ENCODE data around the gene NOD1. TPM values are rescaled to one million over a fixed set of nuclear protein-coding genes. Genes with fewer than 3 reads are reported as not detected.
"Not testable (repeated sequence)": the region's sequence is repeated elsewhere in the genome, so short reads cannot be mapped to it uniquely, and the experiment has no call there.

Gene NOD1
- polyA plus RNA-seq, 6 donors from 2014 or later = 7.0 to 16.8 (median 8.6) TPM

- H3K27ac Mint-ChIP-seq = peak overlapping the region in 5 of 6 donors; percentile 53 to 74 (median 61)
- H3K4me3 Mint-ChIP-seq = peak overlapping the region in 2 of 8 donors; percentile 16 to 31
- no peaks in the 10 kb centered on the region for H3K27me3 Mint-ChIP-seq
- ATAC-seq (ENCODE audit: low read depth in 2 of 2) = no peak
- peaks cover 3 to 33% of the 10 kb centered on the region in 2 donors for H3K36me3 Mint-ChIP-seq
- no peak for DNase-seq
- peaks cover 42 to 65% (median 46%) of the 10 kb centered on the region in 3 donors for H3K4me1 Mint-ChIP-seq
- no peaks in the 10 kb centered on the region for H3K9me3 Mint-ChIP-seq
These were observed 50.1 kb downstream of the NOD1 start for GRCh38 chr7:30428246-30429155.

DNA sequence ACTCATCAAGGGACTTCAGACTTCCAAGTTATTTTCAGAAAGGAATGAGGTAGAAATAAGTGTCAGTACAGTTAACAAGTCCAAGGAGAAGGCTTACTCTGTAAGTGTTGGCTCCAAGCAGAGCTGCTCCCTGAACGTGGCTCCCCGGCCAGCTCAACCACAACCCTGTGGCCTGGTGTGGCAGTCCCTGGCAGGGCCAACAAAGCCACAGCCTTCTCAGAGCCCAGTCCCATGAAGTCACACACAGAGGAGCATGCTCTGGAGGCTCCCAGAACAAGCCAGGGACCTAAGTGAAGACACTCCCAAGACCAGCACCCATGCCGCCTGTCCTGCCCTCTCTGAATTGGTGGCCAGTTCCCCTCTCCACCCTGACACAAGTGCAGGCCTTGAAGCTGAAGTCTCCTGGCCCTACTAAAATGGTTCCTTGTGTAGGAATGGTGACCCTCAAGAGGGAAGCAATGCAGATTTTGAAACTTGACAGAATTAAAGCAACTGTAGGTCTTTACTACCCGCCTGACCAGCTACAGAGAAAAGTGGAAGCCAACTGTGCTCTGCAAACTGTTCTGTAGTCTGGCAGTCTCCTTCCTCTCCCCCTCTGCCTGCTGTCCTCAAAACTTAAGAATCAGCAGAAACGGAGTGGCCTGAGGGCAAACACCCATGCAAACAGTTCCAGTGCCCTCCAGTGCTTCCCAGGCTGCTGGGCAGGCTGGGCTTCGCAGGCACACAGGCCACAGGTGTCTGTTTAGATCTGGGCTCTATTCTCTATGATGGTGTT, 51.1 kb downstream of the NOD1 start:
- peaks cover 3 to 30% of the 10 kb centered on the region in 2 donors for H3K36me3 Mint-ChIP-seq
- H3K27me3 Mint-ChIP-seq = no peaks in the 10 kb centered on the region
- H3K4me3 Mint-ChIP-seq = no peak overlapping the region
- H3K4me1 Mint-ChIP-seq = peaks cover 33 to 56% (median 36%) of the 10 kb centered on the region in 3 donors
- H3K9me3 Mint-ChIP-seq = no peaks in the 10 kb centered on the region
- DNase-seq (no peak), ATAC-seq (ENCODE audit: low read depth in 2 of 2) (no peak)
- peak overlapping the region in 3 of 6 donors; percentile 34 to 72 (median 67) for H3K27ac Mint-ChIP-seq

DNA sequence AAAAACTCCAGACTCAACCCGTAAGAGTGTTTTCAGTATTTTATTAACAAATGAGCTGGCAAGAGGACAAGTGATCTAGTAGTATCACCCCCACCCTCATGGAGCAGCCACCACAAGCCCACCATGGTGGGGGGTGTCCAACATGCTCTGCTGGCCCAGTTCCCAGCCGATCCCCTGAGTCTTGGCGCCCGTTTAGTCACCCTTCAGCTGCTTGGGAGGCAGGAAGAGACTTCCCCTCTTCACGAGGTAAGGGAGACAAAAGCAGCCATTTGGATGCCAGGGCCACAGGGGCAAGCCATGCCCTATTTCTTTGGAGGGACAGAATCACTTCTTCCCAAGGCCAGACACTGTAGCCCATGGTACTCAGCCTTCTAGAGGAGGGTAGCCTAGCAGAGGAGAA, 54.1 kb downstream of the NOD1 start:
- no peak for DNase-seq
- H3K4me1 Mint-ChIP-seq = peaks cover 10 to 30% (median 14%) of the 10 kb centered on the region in 3 donors
- H3K36me3 Mint-ChIP-seq = peaks cover 3 to 17% of the 10 kb centered on the region in 2 donors
- H3K27me3 Mint-ChIP-seq = no peaks in the 10 kb centered on the region
- peak overlapping the region in 1 of 6 donors; percentile 38 for H3K27ac Mint-ChIP-seq
- peaks cover 0 to 6% (median 0%) of the 10 kb centered on the region in 7 donors for H3K9me3 Mint-ChIP-seq
- no peak overlapping the region for H3K4me3 Mint-ChIP-seq
- no peak for ATAC-seq (ENCODE audit: low read depth in 2 of 2)

DNA sequence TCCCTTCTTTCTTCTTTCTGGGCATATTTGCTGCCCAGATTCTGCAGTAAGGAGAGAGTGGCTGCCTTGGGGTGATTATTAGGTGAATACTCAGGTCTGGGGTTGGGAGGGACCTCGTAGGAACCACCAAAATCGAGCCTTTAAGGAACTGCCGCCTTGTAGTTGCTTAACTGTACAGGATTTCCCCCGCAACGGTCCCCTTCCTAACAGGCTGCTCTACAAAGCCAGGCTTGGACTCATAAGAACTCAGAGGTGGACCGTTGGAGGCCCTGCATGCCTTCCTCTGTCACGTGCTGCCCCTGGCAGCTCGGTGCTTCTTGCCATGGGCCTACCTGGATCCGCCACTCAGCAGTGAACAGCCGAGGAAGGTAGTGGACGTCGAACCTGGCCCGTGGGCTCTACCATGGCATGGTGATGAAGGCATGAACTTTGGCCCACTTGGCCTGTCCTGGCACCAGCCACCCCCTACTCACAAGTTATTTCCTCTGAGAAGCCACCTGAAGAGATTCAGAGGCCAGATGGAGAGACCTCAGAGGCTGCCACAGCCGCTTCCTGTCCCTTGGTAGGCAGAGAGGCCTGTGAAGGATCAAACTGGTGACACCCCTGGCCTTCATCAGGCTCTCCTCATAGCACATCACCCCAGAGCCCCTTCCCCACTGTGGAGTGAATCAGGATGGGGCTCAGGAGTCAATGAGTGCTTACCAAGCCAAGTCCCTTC, 54.6 kb downstream of the NOD1 start:
- Mint-ChIP-seq H3K36me3 (peaks cover 0 to 17% of the 10 kb centered on the region in 2 donors), H3K9me3 (peaks cover 0 to 6% (median 0%) of the 10 kb centered on the region in 7 donors), H3K4me1 (peaks cover 6 to 25% (median 14%) of the 10 kb centered on the region in 3 donors), H3K27me3 (no peaks in the 10 kb centered on the region), H3K4me3 (no peak overlapping the region), H3K27ac (peak overlapping the region in 2 of 6 donors; percentile 54 to 60)
- no peak for DNase-seq
- ATAC-seq (ENCODE audit: low read depth in 2 of 2) = no peak

DNA sequence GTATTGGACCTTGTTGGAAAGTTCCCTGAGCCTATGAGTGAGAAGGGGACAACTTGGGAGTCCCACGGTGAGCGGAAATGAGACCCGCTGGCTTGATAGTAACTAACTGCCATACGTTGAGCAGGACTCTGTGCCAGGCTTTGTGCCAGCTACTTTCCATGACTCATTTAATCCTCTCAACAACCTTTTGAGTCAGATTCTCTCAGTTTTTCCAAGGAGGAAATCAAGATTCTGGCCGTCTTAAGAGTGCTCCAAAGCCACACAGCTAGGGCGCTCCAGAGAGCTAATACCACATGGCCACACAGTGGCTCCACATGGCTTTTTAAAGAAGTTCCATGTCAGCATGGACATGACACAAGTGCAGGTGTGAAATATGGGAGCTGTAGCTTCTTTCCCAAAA, 55.7 kb downstream of the NOD1 start:
- peaks cover 0 to 6% (median 0%) of the 10 kb centered on the region in 7 donors for H3K9me3 Mint-ChIP-seq
- peak overlapping the region in 1 of 8 donors; percentile 1 for H3K4me3 Mint-ChIP-seq
- ATAC-seq (ENCODE audit: low read depth in 2 of 2) = no peak
- no peak for DNase-seq
- H3K27ac Mint-ChIP-seq = peak overlapping the region in 1 of 6 donors; percentile 72
- H3K36me3 Mint-ChIP-seq = peaks cover 0 to 17% of the 10 kb centered on the region in 2 donors
- no peaks in the 10 kb centered on the region for H3K27me3 Mint-ChIP-seq
- H3K4me1 Mint-ChIP-seq = peaks cover 0 to 15% (median 11%) of the 10 kb centered on the region in 3 donors

GRCh38 chr7:30421647-30422196, 56.9 kb downstream of the NOD1 start:
- ATAC-seq (ENCODE audit: low read depth in 2 of 2) (no peak), DNase-seq (no peak)
- Mint-ChIP-seq H3K27me3 (no peaks in the 10 kb centered on the region), H3K9me3 (peaks cover 0 to 6% (median 0%) of the 10 kb centered on the region in 7 donors), H3K27ac (peak overlapping the region in 1 of 6 donors; percentile 67), H3K36me3 (peaks cover 0 to 13% of the 10 kb centered on the region in 2 donors), H3K4me3 (no peak overlapping the region), H3K4me1 (peaks cover 0 to 8% (median 3%) of the 10 kb centered on the region in 3 donors)

DNA sequence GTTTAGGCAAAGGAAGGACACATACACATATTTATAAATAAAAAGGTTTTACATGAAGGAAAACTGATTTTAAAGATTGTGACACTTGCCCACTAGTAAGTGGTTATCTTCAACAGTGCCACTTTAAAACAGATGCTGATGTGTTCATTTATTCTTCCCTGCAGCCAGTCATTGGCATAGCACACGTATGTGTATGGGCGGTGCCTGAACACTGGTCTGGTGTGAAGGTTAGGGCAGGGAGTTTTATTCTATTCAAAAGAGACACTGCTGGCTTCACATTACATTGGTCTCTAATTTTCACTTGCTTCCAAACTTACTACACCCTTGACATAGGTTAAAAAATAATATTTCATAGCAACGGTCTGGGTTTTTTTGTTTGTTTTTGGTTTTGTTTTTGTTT, 57.9 kb downstream of the NOD1 start:
- Mint-ChIP-seq H3K36me3 (peaks cover 0 to 2% of the 10 kb centered on the region in 2 donors), H3K4me3 (no peak overlapping the region), H3K9me3 (peaks cover 0 to 6% (median 0%) of the 10 kb centered on the region in 7 donors), H3K27me3 (no peaks in the 10 kb centered on the region), H3K27ac (no peak overlapping the region), H3K4me1 (peaks cover 0 to 7% (median 0%) of the 10 kb centered on the region in 3 donors)
- DNase-seq (no peak), ATAC-seq (ENCODE audit: low read depth in 2 of 2) (no peak)

- not testable (repeated sequence) for H3K27ac Mint-ChIP-seq; H3K4me1 Mint-ChIP-seq; H3K27me3 Mint-ChIP-seq; H3K4me3 Mint-ChIP-seq; H3K36me3 Mint-ChIP-seq; ATAC-seq (ENCODE audit: low read depth in 2 of 2); DNase-seq; H3K9me3 Mint-ChIP-seq
These were observed 58.5 kb downstream of the NOD1 start for GRCh38 chr7:30420080-30420479.

DNA sequence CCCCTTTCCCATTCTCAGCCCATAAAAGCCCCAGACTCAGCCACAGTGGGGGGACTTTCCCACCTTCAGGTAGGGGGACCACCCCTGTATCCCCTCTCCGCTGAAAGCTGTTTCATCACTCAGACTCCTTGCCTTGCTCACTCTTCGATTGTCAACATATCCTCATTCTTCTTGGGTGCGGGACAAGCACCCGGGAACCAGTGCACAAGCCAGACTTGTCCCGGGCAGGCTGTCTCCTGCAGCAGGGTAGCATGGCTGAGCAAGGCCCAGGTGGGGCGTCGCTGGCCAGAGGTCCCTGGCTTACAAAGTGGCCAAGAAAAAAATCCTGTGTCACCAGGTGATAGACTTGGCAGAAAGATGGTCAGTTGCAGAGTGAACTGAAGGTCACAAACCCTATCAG, 64.7 kb downstream of the NOD1 start:
- Mint-ChIP-seq H3K36me3 (no peaks in the 10 kb centered on the region), H3K27ac (no peak overlapping the region), H3K4me1 (peaks cover 35 to 37% (median 35%) of the 10 kb centered on the region in 3 donors), H3K9me3 (peaks cover 0 to 9% (median 6%) of the 10 kb centered on the region in 7 donors), H3K27me3 (no peaks in the 10 kb centered on the region), H3K4me3 (peak overlapping the region in 3 of 8 donors; percentile 16 to 50 (median 42))
- no peak for ATAC-seq (ENCODE audit: low read depth in 2 of 2)
- DNase-seq = no peak

DNA sequence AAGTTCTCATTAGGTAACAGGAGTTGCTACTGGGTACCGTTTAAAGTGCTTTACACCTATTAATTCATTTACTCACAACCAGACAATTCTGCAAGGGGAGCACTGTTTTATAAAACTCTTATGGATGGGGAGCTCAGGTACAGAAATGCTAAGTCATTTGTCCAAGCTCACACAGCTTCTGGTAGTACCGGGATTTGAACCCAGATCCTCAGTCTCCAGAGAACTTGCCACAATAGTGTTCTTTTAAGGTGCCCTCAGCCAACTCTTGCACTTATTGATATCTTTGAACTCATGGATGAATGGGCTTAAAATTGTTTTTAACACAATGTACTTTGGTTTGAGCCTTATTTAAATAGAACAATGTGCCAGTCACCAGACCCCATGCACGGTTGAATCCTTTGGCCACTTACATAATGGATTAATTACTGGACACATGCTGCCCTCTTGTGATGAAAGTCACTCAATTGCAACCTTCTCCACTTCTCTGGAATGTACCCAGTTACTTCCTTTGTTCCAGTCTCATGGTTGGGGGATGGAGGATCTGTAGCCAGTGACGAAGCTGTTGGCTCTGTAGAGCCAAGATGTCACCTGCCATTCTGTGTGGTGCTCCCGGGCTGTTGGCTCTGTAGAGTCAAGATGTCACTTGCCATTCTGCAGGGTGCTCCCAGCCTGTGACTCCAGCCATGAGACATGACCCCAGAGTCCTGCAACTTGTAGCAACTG, 65.6 kb downstream of the NOD1 start:
- peak overlapping the region in 2 of 6 donors; percentile 47 to 89 for H3K27ac Mint-ChIP-seq
- no peaks in the 10 kb centered on the region for H3K27me3 Mint-ChIP-seq
- H3K4me3 Mint-ChIP-seq = no peak overlapping the region
- peak in 1 of 2 donors; percentile 21 for ATAC-seq (ENCODE audit: low read depth in 2 of 2)
- peaks cover 35 to 38% (median 37%) of the 10 kb centered on the region in 3 donors for H3K4me1 Mint-ChIP-seq
- H3K9me3 Mint-ChIP-seq = peaks cover 0 to 9% (median 6%) of the 10 kb centered on the region in 7 donors
- DNase-seq = no peak
- H3K36me3 Mint-ChIP-seq = no peaks in the 10 kb centered on the region

- H3K4me1 Mint-ChIP-seq = peaks cover 35 to 38% (median 37%) of the 10 kb centered on the region in 3 donors
- peak overlapping the region in 6 of 8 donors; percentile 19 to 73 (median 44) for H3K4me3 Mint-ChIP-seq
- peak overlapping the region in 5 of 6 donors; percentile 74 to 89 (median 82) for H3K27ac Mint-ChIP-seq
- DNase-seq (no peak), ATAC-seq (ENCODE audit: low read depth in 2 of 2) (no peak)
- no peaks in the 10 kb centered on the region for H3K27me3 Mint-ChIP-seq
- peaks cover 0 to 1% of the 10 kb centered on the region in 2 donors for H3K36me3 Mint-ChIP-seq
- peaks cover 0 to 9% (median 6%) of the 10 kb centered on the region in 7 donors for H3K9me3 Mint-ChIP-seq
These were observed 66.7 kb downstream of the NOD1 start for GRCh38 chr7:30411897-30412296.

- Mint-ChIP-seq H3K4me3 (peak overlapping the region in 5 of 8 donors; percentile 19 to 72 (median 45)), H3K36me3 (peaks cover 4 to 8% of the 10 kb centered on the region in 2 donors), H3K27me3 (no peaks in the 10 kb centered on the region), H3K27ac (peak overlapping the region in 5 of 6 donors; percentile 9 to 95 (median 76)), H3K9me3 (peaks cover 0 to 9% (median 6%) of the 10 kb centered on the region in 7 donors), H3K4me1 (peaks cover 35 to 38% (median 37%) of the 10 kb centered on the region in 3 donors)
- DNase-seq (no peak), ATAC-seq (ENCODE audit: low read depth in 2 of 2) (peak; percentile 18 to 28)
These were observed 67.4 kb downstream of the NOD1 start for GRCh38 chr7:30411173-30411572.

Measured in naive B cell (primary cell).